Neutrophil (primary cell): ENCODE measurements around the gene LMX1A.

Experiments used
- H3K27ac ChIP-seq: fragments of 200-600 bp; sonication (generic); 2 replicates; pipeline ENCODE4 v1.5.1; 2016; ENCODE audit warnings: mild to moderate bottlenecking, moderate library complexity
- H3K27me3 ChIP-seq: fragments of 200-600 bp; sonication (generic); 2 replicates; pipeline ENCODE4 v1.6.0; 2016; ENCODE audit warnings: mild to moderate bottlenecking
- H3K36me3 ChIP-seq: fragments of 200-600 bp; sonication (generic); 2 replicates; pipeline ENCODE4 v1.5.1; 2017
- H3K4me1 ChIP-seq, 2 experiments: fragments of 200-600 bp in 1 of 2; sonication (generic) in 1 of 2; 1 replicate in 1 of 2; 2 replicates in 1 of 2; pipeline versions ENCODE4 v1.5.1 to v1.6.1; 2013 to 2016; ENCODE audit warnings: low read depth in 1 of 2, low read length in 1 of 2, mild to moderate bottlenecking in 1 of 2, moderate library complexity in 1 of 2; ENCODE audit not compliant: control insufficient read depth in 1 of 2, insufficient read depth in 1 of 2
- H3K4me3 ChIP-seq, 2 experiments: fragments of 200-600 bp in 1 of 2; sonication (generic) in 1 of 2; 1 replicate in 1 of 2; 2 replicates in 1 of 2; pipeline ENCODE4 v1.5.1; 2013 to 2016; ENCODE audit warnings: low read depth in 1 of 2, low read length in 1 of 2, mild to moderate bottlenecking in 1 of 2, moderate library complexity in 1 of 2
- H3K9me3 ChIP-seq: fragments of 200-600 bp; sonication (generic); 2 replicates; pipeline ENCODE4 v1.5.1; 2016
- CTCF ChIP-seq: fragments of 200-600 bp; sonication (generic); IDR thresholded peaks from 2 replicates; pipeline ENCODE4 v1.5.1; 2016; ENCODE audit warnings: antibody characterized with exemption

The LMX1A gene

GRCh38 chr1:165383599-165384405 is 27.3 kb upstream of the LMX1A start:
- no peak overlapping the region for H3K4me3 ChIP-seq
- H3K9me3 ChIP-seq = no peaks in the 10 kb centered on the region
- no peaks in the 10 kb centered on the region for H3K4me1 ChIP-seq
- H3K27ac ChIP-seq = no peak overlapping the region
- TF ChIP-seq CTCF = no peak
- H3K36me3 ChIP-seq = no peaks in the 10 kb centered on the region
- peaks cover 98% of the 10 kb centered on the region for H3K27me3 ChIP-seq

- Histone ChIP-seq H3K36me3 (no peaks in the 10 kb centered on the region), H3K27me3 (peaks cover 97% of the 10 kb centered on the region), H3K9me3 (no peaks in the 10 kb centered on the region), H3K4me3 (no peak overlapping the region), H3K27ac (no peak overlapping the region), H3K4me1 (no peaks in the 10 kb centered on the region)
- TF ChIP-seq CTCF = no peak
These were observed 26.6 kb upstream of the LMX1A start for GRCh38 chr1:165383067-165383466.

- no peak overlapping the region for H3K4me3 ChIP-seq
- TF ChIP-seq CTCF = no peak
- peaks cover 91% of the 10 kb centered on the region for H3K27me3 ChIP-seq
- no peaks in the 10 kb centered on the region for H3K36me3 ChIP-seq
- H3K27ac ChIP-seq = no peak overlapping the region
- H3K9me3 ChIP-seq = no peaks in the 10 kb centered on the region
- H3K4me1 ChIP-seq = no peaks in the 10 kb centered on the region
These were observed 25.4 kb upstream of the LMX1A start for GRCh38 chr1:165381745-165382505.

GRCh38 chr1:165376811-165377311 is 20.3 kb upstream of the LMX1A start:
- Histone ChIP-seq H3K36me3 (no peaks in the 10 kb centered on the region), H3K4me1 (peaks cover 0 to 8% of the 10 kb centered on the region in 2 experiments), H3K9me3 (no peaks in the 10 kb centered on the region), H3K4me3 (no peak overlapping the region), H3K27ac (no peak overlapping the region), H3K27me3 (peaks cover 91% of the 10 kb centered on the region)
- TF ChIP-seq CTCF = no peak

- H3K27ac ChIP-seq = no peak overlapping the region
These were observed 19.7 kb upstream of the LMX1A start for GRCh38 chr1:165376041-165376810.

More at GRCh38 chr1:165376041-165376810, 19.7 kb upstream of the LMX1A start:
- peaks cover 0 to 8% of the 10 kb centered on the region in 2 experiments for H3K4me1 ChIP-seq
- H3K4me3 ChIP-seq = no peak overlapping the region
- TF ChIP-seq CTCF = no peak
- H3K27me3 ChIP-seq = peaks cover 91% of the 10 kb centered on the region
- H3K36me3 ChIP-seq = no peaks in the 10 kb centered on the region
- H3K9me3 ChIP-seq = no peaks in the 10 kb centered on the region
